SH-SY5Y (cell line): ENCODE results near the gene UBE2D3.

Source experiments
- GATA2 ChIP-seq: IDR thresholded peaks from 2 replicates; pipeline ENCODE4 v1.6.1; 2011; ENCODE audit warnings: mild to moderate bottlenecking, low read depth, low read length
- GATA3 ChIP-seq: IDR thresholded peaks from 2 replicates; pipeline ENCODE4 v1.6.1; 2011; ENCODE audit warnings: low read depth, mild to moderate bottlenecking, low read length, moderate library complexity

GRCh38 chr4:102828497-102828808 is 1.1 kb upstream of the UBE2D3 start:
- TF ChIP-seq GATA3 (no peak), GATA2 (no peak)
